NCI-H2081 (cell line): Measurements from ENCODE around the gene ITGAD.
"Not testable (repeated sequence)": the region's sequence is repeated elsewhere in the genome, so short reads cannot be mapped to it uniquely, and the experiment has no call there.

Source experiments
- DNase-seq, 2 experiments: peaks; one replicate each; lab custom pipeline; 2025; lab: John Stamatoyannopoulos, UW

Gene ITGAD

GRCh38 chr16:31403590-31404352 lies 10.6 kb downstream of the ITGAD start:
- no peak for DNase-seq

- no peak for DNase-seq
Observed at GRCh38 chr16:31404353-31405064, 11.4 kb downstream of the ITGAD start.

- no peak for DNase-seq
Observed at GRCh38 chr16:31407406-31407805, 14.3 kb downstream of the ITGAD start.

- DNase-seq = no peak
Observed at GRCh38 chr16:31409433-31409832, 16.3 kb downstream of the ITGAD start.

GRCh38 chr16:31410082-31410481 lies 16.9 kb downstream of the ITGAD start:
- DNase-seq = no peak

- DNase-seq = no peak
Observed at GRCh38 chr16:31411024-31411844, 18.1 kb downstream of the ITGAD start.

- DNase-seq = no peak
Observed at GRCh38 chr16:31412750-31413149, 19.6 kb downstream of the ITGAD start.

- no peak for DNase-seq
Observed at GRCh38 chr16:31413381-31413780, 20.2 kb downstream of the ITGAD start.

GRCh38 chr16:31413943-31414342 lies 20.8 kb downstream of the ITGAD start:
- no peak for DNase-seq

GRCh38 chr16:31414706-31415105 lies 21.6 kb downstream of the ITGAD start:
- DNase-seq = no peak

- no peak for DNase-seq
Observed at GRCh38 chr16:31416371-31416770, 23.2 kb downstream of the ITGAD start.

- not testable (repeated sequence) for DNase-seq
Observed at GRCh38 chr16:31417036-31417435, 23.9 kb downstream of the ITGAD start.

- no peak for DNase-seq
Observed at GRCh38 chr16:31417916-31418315, 24.8 kb downstream of the ITGAD start.

- DNase-seq = no peak
Observed at GRCh38 chr16:31420037-31420436, 26.9 kb downstream of the ITGAD start.

- DNase-seq = no peak
Observed at GRCh38 chr16:31421587-31421986, 28.5 kb downstream of the ITGAD start.

- no peak for DNase-seq
Observed at GRCh38 chr16:31423241-31423640, 30.1 kb downstream of the ITGAD start.

GRCh38 chr16:31423801-31424200 lies 30.7 kb downstream of the ITGAD start:
- DNase-seq = no peak

GRCh38 chr16:31427441-31428278 lies 34.5 kb downstream of the ITGAD start:
- DNase-seq = no peak

GRCh38 chr16:31428279-31428597 lies 35.1 kb downstream of the ITGAD start, which contains the start of gene COX6A2:
COX6A2 (minus strand) TSS chr16:31428360; CDS start chr16:31428325, 35 bp downstream.
- no peak for DNase-seq

- no peak for DNase-seq
Observed at GRCh38 chr16:31428638-31429247, 35.6 kb downstream of the ITGAD start.

GRCh38 chr16:31429314-31429713 lies 36.2 kb downstream of the ITGAD start:
- no peak for DNase-seq
